ENCODE data around the gene RD3L. TPM values are rescaled to one million over a fixed set of nuclear protein-coding genes. Genes with fewer than 3 reads are reported as not detected.

Gene RD3L
- total and polyA plus RNA-seq, 8 donors = not detected

DNA sequence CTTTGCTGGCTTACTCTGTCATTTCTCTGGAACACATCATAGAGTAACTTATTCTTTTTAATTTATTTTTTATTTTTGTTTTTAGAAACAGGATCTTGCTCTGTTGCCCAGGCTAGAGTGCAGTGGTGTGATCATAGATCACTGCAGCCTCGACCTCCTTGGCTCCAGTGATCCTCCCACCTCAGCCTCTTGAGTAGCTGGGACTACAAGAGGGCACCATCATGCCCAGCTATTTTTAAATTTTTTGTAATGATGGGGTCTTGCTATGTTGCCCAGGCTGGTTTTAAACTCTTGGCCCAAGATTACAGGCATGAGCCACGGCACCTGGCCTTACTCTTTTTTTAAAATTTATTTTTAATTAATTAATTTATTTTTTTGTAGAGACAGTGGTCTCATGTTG, 32.2 kb upstream of the RD3L start:
- intact Hi-C loops (cut with DNase I) = no loop called here
- Histone ChIP-seq H3K9me3 (no peaks in the 10 kb centered on the region), H3K27ac (no peak overlapping the region), H3K4me3 (no peak overlapping the region), H3K4me1 (no peaks in the 10 kb centered on the region), H3K27me3 (no peaks in the 10 kb centered on the region), H3K36me3 (no peaks in the 10 kb centered on the region)
- no peak for DNase-seq
- no peak for ATAC-seq
- TF ChIP-seq, protein P1, sequence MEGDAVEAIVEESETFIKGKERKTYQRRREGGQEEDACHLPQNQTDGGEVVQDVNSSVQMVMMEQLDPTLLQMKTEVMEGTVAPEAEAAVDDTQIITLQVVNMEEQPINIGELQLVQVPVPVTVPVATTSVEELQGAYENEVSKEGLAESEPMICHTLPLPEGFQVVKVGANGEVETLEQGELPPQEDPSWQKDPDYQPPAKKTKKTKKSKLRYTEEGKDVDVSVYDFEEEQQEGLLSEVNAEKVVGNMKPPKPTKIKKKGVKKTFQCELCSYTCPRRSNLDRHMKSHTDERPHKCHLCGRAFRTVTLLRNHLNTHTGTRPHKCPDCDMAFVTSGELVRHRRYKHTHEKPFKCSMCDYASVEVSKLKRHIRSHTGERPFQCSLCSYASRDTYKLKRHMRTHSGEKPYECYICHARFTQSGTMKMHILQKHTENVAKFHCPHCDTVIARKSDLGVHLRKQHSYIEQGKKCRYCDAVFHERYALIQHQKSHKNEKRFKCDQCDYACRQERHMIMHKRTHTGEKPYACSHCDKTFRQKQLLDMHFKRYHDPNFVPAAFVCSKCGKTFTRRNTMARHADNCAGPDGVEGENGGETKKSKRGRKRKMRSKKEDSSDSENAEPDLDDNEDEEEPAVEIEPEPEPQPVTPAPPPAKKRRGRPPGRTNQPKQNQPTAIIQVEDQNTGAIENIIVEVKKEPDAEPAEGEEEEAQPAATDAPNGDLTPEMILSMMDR (IDR thresholded peaks at IDR 0.05) = no peak
- no peak for FAIRE-seq
- 82 to 95% methylated on average over 2 of the region's 2 CpGs for WGBS, 2 donors

DNA sequence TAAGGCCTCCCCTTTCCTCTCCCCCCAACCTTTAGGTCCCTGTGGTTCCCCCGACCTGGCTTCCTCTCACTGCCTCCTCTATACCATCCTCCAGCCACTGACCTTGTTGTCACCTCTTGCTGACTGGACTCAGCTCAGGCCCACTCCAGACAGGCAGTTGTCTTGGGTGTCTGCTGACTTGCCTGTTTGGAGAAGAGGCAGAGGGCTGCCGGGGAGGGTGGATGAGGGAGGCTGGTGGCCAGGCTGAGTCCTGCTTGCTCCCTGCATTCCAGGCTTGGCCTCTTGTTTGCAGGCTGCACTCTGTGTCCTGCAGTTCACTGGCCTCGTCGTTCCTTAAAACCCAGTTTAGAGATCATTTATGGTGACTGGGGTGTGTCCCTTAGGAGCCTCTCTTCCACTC, 31.0 kb upstream of the RD3L start:
- DNase-seq = no peak
- Histone ChIP-seq H3K27me3 (no peaks in the 10 kb centered on the region), H3K36me3 (no peaks in the 10 kb centered on the region), H3K4me1 (no peaks in the 10 kb centered on the region), H3K27ac (no peak overlapping the region), H3K4me3 (no peak overlapping the region), H3K9me3 (no peaks in the 10 kb centered on the region)
- TF ChIP-seq, protein P1 (IDR thresholded peaks at IDR 0.05) = no peak
- ATAC-seq = no peak
- 58 to 67% methylated on average over 4 of the region's 4 CpGs for WGBS, 2 donors
- no peak for FAIRE-seq
- intact Hi-C loops (cut with DNase I) = no loop called here

DNA sequence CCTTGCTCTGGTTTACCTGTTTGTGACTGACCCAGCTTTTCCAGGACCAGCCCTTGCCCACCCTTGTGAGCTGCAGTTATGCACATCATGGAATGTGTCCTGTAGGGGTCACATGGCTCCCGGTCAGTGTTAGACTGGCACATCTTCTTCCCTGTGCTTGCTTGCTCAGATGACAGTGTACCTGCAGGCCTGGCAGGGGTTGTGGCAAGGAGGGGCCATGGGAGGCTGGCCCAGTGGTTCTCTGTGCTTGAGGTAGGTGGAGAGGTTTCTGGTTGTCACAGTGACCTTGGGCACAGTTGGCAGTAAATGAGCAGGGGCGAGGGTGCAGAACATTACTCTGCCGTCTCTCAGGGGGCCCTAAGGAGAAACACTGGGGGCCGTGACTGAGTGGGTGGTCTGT, 27.6 kb upstream of the RD3L start:
- TF ChIP-seq, protein P1 (IDR thresholded peaks at IDR 0.05) = no peak
- Histone ChIP-seq H3K27ac (no peak overlapping the region), H3K4me1 (no peaks in the 10 kb centered on the region), H3K4me3 (no peak overlapping the region), H3K36me3 (no peaks in the 10 kb centered on the region), H3K27me3 (no peaks in the 10 kb centered on the region), H3K9me3 (no peaks in the 10 kb centered on the region)
- FAIRE-seq (no peak), ATAC-seq (no peak), DNase-seq (no peak)
- 54 to 76% methylated on average over 4 of the region's 4 CpGs for WGBS, 2 donors
- intact Hi-C loops (cut with DNase I) = no loop called here

DNA sequence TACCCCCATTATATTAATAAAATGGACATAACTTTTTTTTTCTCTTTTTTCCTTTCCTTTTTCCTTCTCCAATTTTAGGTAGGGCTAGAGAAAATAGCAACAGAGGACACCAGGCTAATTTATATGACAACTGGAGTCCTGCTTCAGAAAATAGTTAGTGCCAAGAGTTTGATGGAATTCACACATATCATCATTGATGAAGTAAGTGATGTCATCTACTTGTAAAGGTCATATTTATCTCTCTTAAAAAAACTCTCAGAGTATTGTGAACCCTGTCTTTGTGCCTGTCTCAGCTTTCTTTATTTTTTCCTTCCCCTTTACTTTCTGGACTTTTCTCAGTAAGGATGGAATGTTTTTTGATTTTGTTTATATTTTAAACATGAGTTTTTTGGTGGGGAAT, 24.3 kb upstream of the RD3L start:
- H3K4me3 ChIP-seq = no peak overlapping the region
- H3K36me3 ChIP-seq = no peaks in the 10 kb centered on the region
- no peak overlapping the region for H3K27ac ChIP-seq
- H3K9me3 ChIP-seq = no peaks in the 10 kb centered on the region
- ATAC-seq (no peak), FAIRE-seq (no peak), DNase-seq (no peak)
- no peaks in the 10 kb centered on the region for H3K4me1 ChIP-seq
- H3K27me3 ChIP-seq = no peaks in the 10 kb centered on the region
- intact Hi-C loops (cut with DNase I) = no loop called here
- TF ChIP-seq, protein P1 (IDR thresholded peaks at IDR 0.05) = no peak

DNA sequence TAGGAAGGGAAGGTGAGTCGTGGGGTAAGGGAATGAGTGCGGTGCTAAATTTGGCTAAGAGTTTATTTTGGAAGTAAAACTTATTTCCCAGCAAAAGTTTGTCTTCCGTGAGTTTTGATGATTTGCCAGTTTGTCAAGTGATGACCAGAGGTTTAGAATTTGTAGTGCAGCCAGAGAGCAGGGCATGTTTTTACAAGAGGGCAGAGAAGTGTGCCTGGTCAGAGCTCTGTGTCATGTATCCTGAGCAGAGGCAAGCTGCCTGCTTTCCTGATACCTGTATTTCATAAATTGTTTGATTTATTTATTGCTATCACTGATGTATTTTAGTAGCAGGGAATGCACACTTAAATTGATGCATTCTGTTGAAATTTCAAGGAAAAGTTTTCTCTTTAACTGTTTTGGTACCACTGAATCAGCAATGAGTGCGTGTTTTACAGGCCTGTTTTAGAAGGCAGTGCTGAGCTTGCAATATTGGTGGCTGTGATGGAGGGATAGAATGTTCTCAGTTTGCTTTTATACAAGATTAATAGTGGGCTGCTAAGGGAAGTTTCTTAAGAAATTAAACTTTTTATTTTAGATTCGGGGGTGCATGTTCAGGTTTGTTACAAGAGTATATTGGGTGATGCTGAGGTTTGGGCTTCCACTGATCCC, 19.7 kb upstream of the RD3L start:
- intact Hi-C loops (cut with DNase I) = no loop called here
- no peak overlapping the region for H3K4me3 ChIP-seq
- ATAC-seq (no peak), DNase-seq (no peak), FAIRE-seq (no peak)
- no peaks in the 10 kb centered on the region for H3K9me3 ChIP-seq
- H3K36me3 ChIP-seq = no peaks in the 10 kb centered on the region
- no peaks in the 10 kb centered on the region for H3K4me1 ChIP-seq
- 69 to 73% methylated on average over 5 of the region's 5 CpGs for WGBS, 2 donors
- no peak overlapping the region for H3K27ac ChIP-seq
- TF ChIP-seq, protein P1 (IDR thresholded peaks at IDR 0.05) = no peak
- H3K27me3 ChIP-seq = no peaks in the 10 kb centered on the region
